Measurements from ENCODE around the gene HMCN2. TPM values are rescaled to one million over a fixed set of nuclear protein-coding genes. Genes with fewer than 3 reads are reported as not detected.

HMCN2 gene
- polyA plus RNA-seq, 1 of the 3 experiments (the other 2 are of a cell fraction) = 0.15 TPM

DNA sequence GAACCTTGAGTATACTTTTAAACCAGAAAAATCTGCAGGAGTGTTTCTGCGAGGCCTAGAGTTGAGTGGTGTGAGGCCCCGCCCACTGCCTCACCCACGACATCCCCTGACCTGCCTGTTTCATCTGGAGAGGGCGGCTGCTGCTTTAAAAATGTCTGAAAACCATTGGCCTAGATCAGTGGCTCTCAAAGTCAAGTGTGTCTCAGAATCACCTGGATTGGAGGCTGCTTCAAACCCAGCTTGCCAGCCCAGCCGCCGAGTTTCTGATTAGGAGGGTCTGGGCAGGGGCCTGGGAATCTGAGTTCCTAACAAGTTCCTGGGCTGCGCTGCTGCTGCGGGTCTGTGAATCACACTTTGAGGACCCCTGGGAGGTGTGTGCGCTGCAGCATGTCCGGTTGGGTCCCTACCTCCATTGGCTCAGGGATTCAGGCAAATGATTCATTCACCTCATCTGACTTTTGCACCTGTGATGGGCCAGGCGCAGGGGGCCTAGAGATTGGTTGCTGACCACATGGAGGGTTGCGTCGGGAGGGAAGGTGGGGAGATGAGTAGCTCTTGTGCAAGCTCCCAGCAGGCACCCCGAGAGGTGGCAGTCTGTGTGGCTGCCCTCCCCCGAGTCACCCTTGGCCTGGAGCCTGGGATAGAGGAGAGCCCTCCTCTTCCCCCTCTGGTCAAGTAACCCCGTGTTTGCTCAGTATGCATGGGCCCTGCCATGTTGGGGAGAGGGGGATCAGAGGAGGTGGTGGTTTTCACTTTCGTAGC lies 27.6 kb upstream of the HMCN2 start:
- TF ChIP-seq CHD2 (IDR thresholded peaks at IDR 0.05; ENCODE audit: low read length, partially characterized antibody) (no peak), SMC3 (IDR thresholded peaks at IDR 0.05; ENCODE audit: low read depth, low read length) (no peak), USF2 (IDR thresholded peaks at IDR 0.05; ENCODE audit: borderline replicate concordance, low read depth, low read length) (no peak), TCF12 (IDR thresholded peaks at IDR 0.05) (no peak), EP300 (IDR thresholded peaks at IDR 0.05; ENCODE audit: borderline replicate concordance in 1 of 2, low read depth in 1 of 2, low read length in 1 of 2) (no peak), USF1 (IDR thresholded peaks at IDR 0.05; ENCODE audit: borderline replicate concordance, low read depth) (no peak), TAF1 (IDR thresholded peaks at IDR 0.05; ENCODE audit: borderline replicate concordance, low read depth, low read length) (no peak), RAD21 (IDR thresholded peaks at IDR 0.05; ENCODE audit: low read length) (no peak), RCOR1 (IDR thresholded peaks at IDR 0.05; ENCODE audit: low read length) (no peak), ELF1 (IDR thresholded peaks at IDR 0.05) (no peak), JUND (IDR thresholded peaks at IDR 0.05) (no peak)
- TF ChIP-seq, protein P1, sequence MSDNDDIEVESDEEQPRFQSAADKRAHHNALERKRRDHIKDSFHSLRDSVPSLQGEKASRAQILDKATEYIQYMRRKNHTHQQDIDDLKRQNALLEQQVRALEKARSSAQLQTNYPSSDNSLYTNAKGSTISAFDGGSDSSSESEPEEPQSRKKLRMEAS (IDR thresholded peaks at IDR 0.05; ENCODE audit: low read depth) = no peak
- H4K20me1 ChIP-seq (ENCODE audit: insufficient read depth) = no peaks in the 10 kb centered on the region
- DNase-seq = no peak
- no peak overlapping the region for H3K9ac ChIP-seq
- H3K9me3 ChIP-seq = no peaks in the 10 kb centered on the region
- WGBS (ENCODE audit: low lambda C conversion rate) = 92% methylated on average over 16 of the region's 17 CpGs
- peaks cover 0 to 20% of the 10 kb centered on the region in 2 experiments; a peak in 1 of 4 replicates for H3K4me1 ChIP-seq (ENCODE audit: control insufficient read depth in 1 of 2, insufficient read depth in 2 of 2, low read depth in 1 of 2, low read length in 1 of 2)
- no peak overlapping the region for H3K27ac ChIP-seq (ENCODE audit: low read depth in 2 of 2, low read length in 1 of 2)
- H3K9me2 ChIP-seq = no peaks in the 10 kb centered on the region
- H3K27me3 ChIP-seq (ENCODE audit: insufficient read depth) = no peaks in the 10 kb centered on the region
- CTCF ChIA-PET = interaction anchor here (0.6 to 1.6 kb wide), 4 partner anchors 70 to 131 kb away, joined by 3 to 5 read pairs (median 3); no protein-coding TSS in a partner anchor
- H3K36me3 ChIP-seq (replicated peaks in 1 of 2; ENCODE audit: control insufficient read depth in 1 of 2, insufficient read depth in 2 of 2, low read length in 1 of 2) = peaks cover 3 to 19% of the 10 kb centered on the region in 2 experiments
- no peak overlapping the region for H3K4me3 ChIP-seq (ENCODE audit: low read depth in 2 of 2, low read length in 1 of 2)
- POLR2A ChIA-PET = interaction anchor here (0.6 kb wide), 1 partner anchor 115 kb away, joined by 4 read pairs; no protein-coding TSS in a partner anchor
- H2AFZ ChIP-seq (ENCODE audit: low read depth) = no peak overlapping the region
- no peaks in the 10 kb centered on the region for H3F3A ChIP-seq (replicated peaks; ENCODE audit: insufficient read depth)
- no peaks in the 10 kb centered on the region for H3K79me2 ChIP-seq (ENCODE audit: insufficient read depth)
- H3K4me2 ChIP-seq = no peak overlapping the region

DNA sequence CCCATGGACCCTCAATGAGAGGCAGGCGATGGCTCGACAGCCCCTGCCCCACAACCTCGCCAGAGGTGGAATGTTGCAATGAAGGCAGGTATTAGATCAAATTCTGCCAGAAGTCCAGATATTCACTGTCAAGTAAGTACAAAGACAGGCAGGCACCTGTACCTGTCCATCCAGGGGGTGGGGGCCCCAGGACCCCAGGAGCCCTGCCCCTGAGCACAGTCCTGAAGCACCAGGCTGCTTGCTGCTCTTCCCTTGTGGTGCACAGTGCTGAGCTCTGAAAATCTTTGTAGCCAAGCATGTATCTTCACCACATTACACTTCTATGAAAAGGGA lies 26.2 kb upstream of the HMCN2 start:
- H3K36me3 ChIP-seq (replicated peaks in 1 of 2; ENCODE audit: control insufficient read depth in 1 of 2, insufficient read depth in 2 of 2, low read length in 1 of 2) = peaks cover 0 to 6% of the 10 kb centered on the region in 2 experiments
- H3K27me3 ChIP-seq (ENCODE audit: insufficient read depth) = no peaks in the 10 kb centered on the region
- H3K9me2 ChIP-seq = no peaks in the 10 kb centered on the region
- no peak overlapping the region for H3K4me2 ChIP-seq
- H3K9ac ChIP-seq = no peak overlapping the region
- ChIA-PET CTCF (interaction anchor here (0.9 to 8.9 kb wide), 9 partner anchors 12 to 140 kb away, joined by 3 to 73 read pairs (median 3); no protein-coding TSS in a partner anchor), POLR2A (no interaction called here)
- TF ChIP-seq USF1 (IDR thresholded peaks at IDR 0.05; ENCODE audit: borderline replicate concordance, low read depth) (no peak), RFX5 (IDR thresholded peaks at IDR 0.05; ENCODE audit: low read length) (no peak), ELF1 (IDR thresholded peaks at IDR 0.05) (no peak)
- peaks cover 0 to 26% of the 10 kb centered on the region in 2 experiments; a peak in 1 of 4 replicates for H3K4me1 ChIP-seq (ENCODE audit: control insufficient read depth in 1 of 2, insufficient read depth in 2 of 2, low read depth in 1 of 2, low read length in 1 of 2)
- no peaks in the 10 kb centered on the region for H3F3A ChIP-seq (replicated peaks; ENCODE audit: insufficient read depth)
- no peaks in the 10 kb centered on the region for H4K20me1 ChIP-seq (ENCODE audit: insufficient read depth)
- DNase-seq = no peak
- no peaks in the 10 kb centered on the region for H3K9me3 ChIP-seq
- 97% methylated on average over 3 of the region's 3 CpGs for WGBS (ENCODE audit: low lambda C conversion rate)
- H3K79me2 ChIP-seq (ENCODE audit: insufficient read depth) = no peaks in the 10 kb centered on the region
- no peak overlapping the region for H3K4me3 ChIP-seq (ENCODE audit: low read depth in 2 of 2, low read length in 1 of 2)
- H3K27ac ChIP-seq (ENCODE audit: low read depth in 2 of 2, low read length in 1 of 2) = no peak overlapping the region
- H2AFZ ChIP-seq (ENCODE audit: low read depth) = no peak overlapping the region
